RWPE2 (cell line): ENCODE data around the gene KCNQ2.
A peak's percentile ranks its signal among the peaks of the same experiment; 100 is the strongest.

Source experiments
- ATAC-seq: fragments of 200-7000 bp; cut with Tn5 transposase; 3 replicates; pipeline ENCODE4 v1.9.1; 2021; ENCODE audit warnings: low read depth
- DNase-seq: peaks from one replicate; pipeline ENCODE4 v3.0.0-alpha.2; 2020; ENCODE audit warnings: low spot score
- H3K27ac ChIP-seq: fragments of 450-650 bp; 2 replicates; pipeline ENCODE4 v1.5.1; 2017; ENCODE audit warnings: mild to moderate bottlenecking; ENCODE audit not compliant: poor library complexity, severe bottlenecking
- H3K27me3 ChIP-seq: fragments of 250-450 bp; sonication (Bioruptor Pico); 2 replicates; pipeline ENCODE4 v1.5.1; 2021; ENCODE audit warnings: mild to moderate bottlenecking, moderate library complexity; ENCODE audit not compliant: insufficient read depth, poor library complexity, severe bottlenecking
- H3K36me3 ChIP-seq: fragments of 250-450 bp; sonication (Bioruptor Pico); 2 replicates; pipeline ENCODE4 v1.5.1; 2020; ENCODE audit warnings: low read depth, mild to moderate bottlenecking, moderate library complexity
- H3K4me1 ChIP-seq: fragments of 250-450 bp; sonication (Bioruptor Pico); 2 replicates; pipeline ENCODE4 v1.5.1; 2021; ENCODE audit warnings: mild to moderate bottlenecking, moderate library complexity; ENCODE audit not compliant: insufficient read depth, poor library complexity, severe bottlenecking
- H3K4me3 ChIP-seq: fragments of 250-450 bp; sonication (Bioruptor Pico); 2 replicates; pipeline ENCODE4 v1.5.1; 2021; ENCODE audit warnings: mild to moderate bottlenecking, moderate library complexity; ENCODE audit not compliant: severe bottlenecking
- H3K9me3 ChIP-seq: fragments of 250-450 bp; sonication (Bioruptor Pico); 2 replicates; pipeline ENCODE4 v1.5.1; 2021; ENCODE audit warnings: mild to moderate bottlenecking, moderate library complexity; ENCODE audit not compliant: severe bottlenecking
- TF ChIP-seq, protein P1 (sequence below): fragments of 450-650 bp; IDR thresholded peaks from one replicate; pipeline ENCODE4 v1.5.1; 2017; ENCODE audit warnings: mild to moderate bottlenecking, moderate library complexity; ENCODE audit not compliant: poor library complexity, severe bottlenecking

KCNQ2 gene

DNA sequence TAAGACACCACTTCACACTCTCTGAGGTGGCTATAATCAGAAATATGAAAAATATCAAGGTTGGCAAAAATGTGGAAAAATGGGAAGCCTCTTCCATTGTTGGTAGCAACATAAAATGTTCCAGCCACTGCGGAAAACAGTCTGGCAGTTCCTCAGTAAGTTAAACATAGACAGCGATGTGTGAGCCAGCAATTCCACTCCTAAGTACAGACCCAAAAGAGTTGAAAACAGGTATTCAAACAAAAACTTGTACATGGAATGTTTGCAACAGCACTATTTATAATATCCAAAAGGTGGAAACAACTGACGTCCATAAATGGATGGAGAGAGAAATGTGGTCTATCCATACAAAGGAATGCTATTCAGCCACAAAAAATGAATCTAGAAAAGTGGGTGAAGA is 40.8 kb upstream of the KCNQ2 start:
- TF ChIP-seq, protein P1, sequence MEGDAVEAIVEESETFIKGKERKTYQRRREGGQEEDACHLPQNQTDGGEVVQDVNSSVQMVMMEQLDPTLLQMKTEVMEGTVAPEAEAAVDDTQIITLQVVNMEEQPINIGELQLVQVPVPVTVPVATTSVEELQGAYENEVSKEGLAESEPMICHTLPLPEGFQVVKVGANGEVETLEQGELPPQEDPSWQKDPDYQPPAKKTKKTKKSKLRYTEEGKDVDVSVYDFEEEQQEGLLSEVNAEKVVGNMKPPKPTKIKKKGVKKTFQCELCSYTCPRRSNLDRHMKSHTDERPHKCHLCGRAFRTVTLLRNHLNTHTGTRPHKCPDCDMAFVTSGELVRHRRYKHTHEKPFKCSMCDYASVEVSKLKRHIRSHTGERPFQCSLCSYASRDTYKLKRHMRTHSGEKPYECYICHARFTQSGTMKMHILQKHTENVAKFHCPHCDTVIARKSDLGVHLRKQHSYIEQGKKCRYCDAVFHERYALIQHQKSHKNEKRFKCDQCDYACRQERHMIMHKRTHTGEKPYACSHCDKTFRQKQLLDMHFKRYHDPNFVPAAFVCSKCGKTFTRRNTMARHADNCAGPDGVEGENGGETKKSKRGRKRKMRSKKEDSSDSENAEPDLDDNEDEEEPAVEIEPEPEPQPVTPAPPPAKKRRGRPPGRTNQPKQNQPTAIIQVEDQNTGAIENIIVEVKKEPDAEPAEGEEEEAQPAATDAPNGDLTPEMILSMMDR, result no peak
- H3K4me1 ChIP-seq, result no peaks in the 10 kb centered on the region
- DNase-seq, result no peak
- H3K4me3 ChIP-seq, result no peak overlapping the region
- no peaks in the 10 kb centered on the region for H3K9me3 ChIP-seq
- no peaks in the 10 kb centered on the region for H3K36me3 ChIP-seq
- H3K27me3 ChIP-seq, result peaks cover 9% of the 10 kb centered on the region
- H3K27ac ChIP-seq, result no peak overlapping the region
- no peak for ATAC-seq

DNA sequence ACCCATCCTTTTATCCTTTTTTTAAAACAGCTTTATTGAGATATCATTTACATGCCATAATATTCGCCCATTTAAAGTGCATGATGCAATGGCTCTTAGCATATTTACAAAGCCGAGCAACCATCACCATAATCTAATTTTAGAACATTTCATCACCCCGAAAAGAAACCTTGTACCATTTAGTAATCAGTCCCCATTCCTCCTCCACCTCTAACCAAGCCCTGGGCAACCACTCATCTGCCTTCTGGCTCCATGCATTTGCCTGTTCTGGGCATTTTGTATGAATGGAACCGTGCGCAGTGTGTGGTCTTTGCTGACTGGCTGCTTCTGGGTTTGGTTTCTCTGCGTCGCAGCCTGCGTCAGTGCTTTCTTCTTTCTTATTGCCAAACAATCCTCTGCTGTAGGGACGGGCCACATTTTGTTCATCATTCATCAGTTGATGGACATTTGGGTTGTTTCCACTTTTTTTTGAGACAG is 36.7 kb upstream of the KCNQ2 start:
- H3K9me3 ChIP-seq, result no peaks in the 10 kb centered on the region
- H3K4me1 ChIP-seq, result no peaks in the 10 kb centered on the region
- peaks cover 9% of the 10 kb centered on the region for H3K27me3 ChIP-seq
- DNase-seq (no peak), ATAC-seq (no peak)
- TF ChIP-seq, protein P1, result no peak
- no peaks in the 10 kb centered on the region for H3K36me3 ChIP-seq
- no peak overlapping the region for H3K27ac ChIP-seq
- no peak overlapping the region for H3K4me3 ChIP-seq

DNA sequence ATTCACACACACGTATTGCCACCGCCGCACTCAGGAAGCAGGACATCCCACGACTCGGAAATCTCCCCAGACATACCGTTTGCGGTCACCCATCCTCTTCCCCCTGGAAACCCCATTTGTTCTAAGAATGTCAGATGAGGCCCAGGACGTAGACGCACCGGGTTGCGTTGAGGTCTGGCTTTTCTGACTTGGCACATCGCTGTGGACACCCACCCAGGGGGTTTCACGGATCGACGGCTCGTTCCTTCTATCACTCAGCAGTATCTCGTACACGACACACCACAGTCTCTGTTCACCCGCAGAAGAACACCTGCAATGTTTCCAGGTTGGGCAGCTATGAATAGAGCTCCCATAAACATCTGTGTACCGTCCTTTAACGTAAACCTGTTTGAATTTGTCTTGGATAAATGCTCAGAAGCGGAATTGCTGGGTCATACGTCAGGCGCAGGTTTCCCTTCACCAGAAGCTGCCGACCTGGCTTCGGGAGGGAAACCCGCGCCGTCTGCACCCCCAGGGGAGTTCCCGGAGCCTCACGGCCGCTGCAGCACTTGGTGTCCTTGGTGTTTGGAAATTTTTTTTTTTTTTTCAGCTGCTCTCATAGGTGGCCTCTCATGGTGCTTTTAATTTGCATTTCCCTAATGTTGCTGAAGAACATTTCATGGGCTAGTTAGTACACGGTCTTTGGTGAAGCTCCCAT is 35.8 kb upstream of the KCNQ2 start:
- ATAC-seq (no peak), DNase-seq (no peak)
- TF ChIP-seq, protein P1, result no peak
- Histone ChIP-seq H3K36me3 (no peaks in the 10 kb centered on the region), H3K27ac (no peak overlapping the region), H3K4me3 (no peak overlapping the region), H3K27me3 (peaks cover 9% of the 10 kb centered on the region), H3K9me3 (no peaks in the 10 kb centered on the region), H3K4me1 (no peaks in the 10 kb centered on the region)

DNA sequence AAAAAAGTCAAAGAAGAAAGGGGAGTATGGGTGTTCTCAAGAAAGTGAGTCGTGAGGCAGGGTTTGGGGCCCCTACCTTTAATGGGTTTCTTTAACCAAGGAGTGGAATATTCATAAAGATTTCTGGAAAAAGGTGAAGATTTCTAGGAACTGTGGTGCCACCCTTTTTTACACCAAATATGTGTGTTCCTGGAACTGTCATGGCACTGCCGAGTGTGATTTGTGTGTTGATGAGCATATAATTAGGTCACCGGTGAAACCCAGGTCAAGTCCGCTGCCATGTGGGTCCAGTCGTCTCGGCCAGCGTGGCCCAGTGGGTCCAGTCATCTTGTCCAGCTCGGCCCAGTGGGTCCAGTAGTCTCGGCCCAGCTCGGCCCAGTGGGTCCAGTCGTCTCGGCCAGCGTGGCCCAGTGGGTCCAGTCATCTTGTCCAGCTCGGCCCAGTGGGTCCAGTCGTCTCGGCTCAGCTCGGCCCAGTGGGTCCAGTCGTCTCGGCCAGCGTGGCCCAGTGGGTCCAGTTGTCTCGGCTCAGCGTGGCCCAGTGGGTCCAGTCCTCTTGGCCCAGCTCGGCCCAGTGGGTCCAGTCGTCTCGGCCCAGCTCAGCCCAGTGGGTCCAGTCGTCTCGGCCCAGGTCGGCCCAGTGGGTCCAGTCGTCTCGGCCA is 34.8 kb upstream of the KCNQ2 start:
- H3K36me3 ChIP-seq, result no peaks in the 10 kb centered on the region
- ATAC-seq (no peak), DNase-seq (peak; percentile 78)
- H3K4me1 ChIP-seq, result no peaks in the 10 kb centered on the region
- no peak overlapping the region for H3K27ac ChIP-seq
- H3K27me3 ChIP-seq, result peaks cover 6% of the 10 kb centered on the region
- TF ChIP-seq, protein P1, result no peak
- H3K9me3 ChIP-seq, result no peaks in the 10 kb centered on the region
- H3K4me3 ChIP-seq, result no peak overlapping the region

DNA sequence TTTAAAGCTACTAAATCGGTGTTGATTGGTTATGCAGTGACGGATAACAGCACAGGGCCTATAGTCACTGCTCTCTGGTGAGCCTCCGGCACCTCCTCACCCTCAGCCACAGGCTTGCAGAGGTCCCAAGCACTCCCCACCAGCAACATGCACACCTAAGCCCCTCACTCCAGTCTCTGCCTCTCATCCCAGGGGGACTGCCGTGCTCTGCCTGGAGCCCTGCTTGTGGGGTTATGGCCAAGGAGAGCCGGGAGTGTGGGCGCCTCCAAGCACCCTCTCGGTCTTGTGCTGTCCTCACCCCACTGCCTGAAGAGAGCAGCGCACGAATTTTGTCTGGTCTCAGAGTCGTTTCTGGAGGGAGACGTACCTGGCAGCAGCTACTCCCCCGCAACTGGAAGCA is 33.3 kb upstream of the KCNQ2 start:
- Histone ChIP-seq H3K4me1 (no peaks in the 10 kb centered on the region), H3K4me3 (no peak overlapping the region), H3K9me3 (no peaks in the 10 kb centered on the region), H3K27ac (no peak overlapping the region), H3K27me3 (peaks cover 6% of the 10 kb centered on the region), H3K36me3 (no peaks in the 10 kb centered on the region)
- DNase-seq (peak; percentile 73), ATAC-seq (no peak)
- TF ChIP-seq, protein P1, result no peak
